Small intestine (tissue), 7 donors: ENCODE results near the gene FGF14. TPM values are rescaled to one million over a fixed set of nuclear protein-coding genes. Genes with fewer than 3 reads are reported as not detected.
"Not testable (repeated sequence)": the region's sequence is repeated elsewhere in the genome, so short reads cannot be mapped to it uniquely, and the experiment has no call there.

Source experiments
- DNase-seq, 2 donors: peaks; one replicate each; pipeline versions ENCODE4 v3.0.0 to v3.0.0-alpha.2; 2013
- FAIRE-seq: peaks from 2 replicates; lab custom pipeline; 2012; peaks lifted over from hg19 to GRCh38; lab: Jason Lieb, UNC
- H3K27ac ChIP-seq, 3 donors: one replicate each; pipeline ENCODE4 v1.5.1; 2013; ENCODE audit warnings: low read length in 2 of 3, mild to moderate bottlenecking in 2 of 3, control low read depth in 1 of 3, inconsistent platforms in 1 of 3, low read depth in 1 of 3, moderate library complexity in 1 of 3
- H3K27me3 ChIP-seq, 3 donors: one replicate each; pipeline ENCODE4 v1.6.1; 2013; ENCODE audit warnings: low read length in 3 of 3, inconsistent platforms in 1 of 3; ENCODE audit not compliant: control insufficient read depth in 3 of 3, insufficient read depth in 3 of 3
- H3K36me3 ChIP-seq, 3 donors: one replicate each; pipeline ENCODE4 v1.6.1; 2013; ENCODE audit warnings: low read length in 3 of 3, inconsistent platforms in 1 of 3, low read depth in 1 of 3, mild to moderate bottlenecking in 1 of 3, moderate library complexity in 1 of 3; ENCODE audit not compliant: control insufficient read depth in 3 of 3, insufficient read depth in 2 of 3
- H3K4me1 ChIP-seq, 3 donors: one replicate each; pipeline ENCODE4 v1.6.1; 2013; ENCODE audit warnings: low read length in 2 of 3, inconsistent platforms in 1 of 3, low read depth in 1 of 3, mild to moderate bottlenecking in 1 of 3, moderate library complexity in 1 of 3; ENCODE audit not compliant: control insufficient read depth in 3 of 3, insufficient read depth in 2 of 3
- H3K4me3 ChIP-seq, 3 donors: one replicate each; pipeline ENCODE4 v1.5.1; 2013; ENCODE audit warnings: low read length in 3 of 3, control low read depth in 1 of 3, inconsistent platforms in 1 of 3, low read depth in 1 of 3, mild to moderate bottlenecking in 1 of 3, moderate library complexity in 1 of 3
- H3K9me3 ChIP-seq, 2 donors: one replicate each; pipeline ENCODE4 v1.6.1; 2013; ENCODE audit warnings: low read depth in 1 of 2, low read length in 1 of 2; ENCODE audit not compliant: control insufficient read depth in 2 of 2, insufficient read depth in 1 of 2
- WGBS, 3 donors: extraction: QIAGEN DNeasy Blood & Tissue Kit; methylation state at CpG; one replicate each; pipeline ENCODE4 v1.1.7; 2013; 5-methylcytosine and 5-hydroxymethylcytosine counted together
- polyA plus RNA-seq, 4 donors: library from polyadenylated mRNA; stranded (reverse) in 3 of 4; unstranded in 1 of 4; fragments of 200-250 nt in 3 of 4; fragments of 120-200 nt in 1 of 4; gene quantifications; one replicate each; pipeline versions ENCODE4 v1.2.1 to v1.2.3, GENCODE V29; 2013
- donor health status: healthy with polysubstance abuse.
- donor health status: control.
- donor health status: control.
- donor health status: Bipolar disorder and iron deficiency.
- donor health status: healthy.

Gene FGF14
- polyA plus RNA-seq, 4 donors: under 0.01 to 0.74 (median 0.31) TPM; not detected in 1

GRCh38 chr13:102100234-102100633 is 301.6 kb downstream of the FGF14 start:
- FAIRE-seq: no peak

GRCh38 chr13:102097708-102098107 is 304.1 kb downstream of the FGF14 start:
- Histone ChIP-seq H3K4me1 (no peaks in the 10 kb centered on the region), H3K27me3 (no peaks in the 10 kb centered on the region), H3K27ac (no peak overlapping the region), H3K4me3 (no peak overlapping the region), H3K9me3 (peaks cover 0 to 2% of the 10 kb centered on the region in 2 donors), H3K36me3 (no peaks in the 10 kb centered on the region)
- DNase-seq (no peak), FAIRE-seq (no peak)
- 31 to 35% (median 32%) methylated on average over 5 of the region's 5 CpGs for WGBS, 3 donors

More at GRCh38 chr13:102100234-102100633, 301.6 kb downstream of the FGF14 start:
- H3K9me3 ChIP-seq: peaks cover 0 to 2% of the 10 kb centered on the region in 2 donors
- no peaks in the 10 kb centered on the region for H3K27me3 ChIP-seq
- H3K36me3 ChIP-seq: no peaks in the 10 kb centered on the region
- no peak overlapping the region for H3K27ac ChIP-seq
- WGBS, 3 donors: 60 to 80% (median 76%) methylated on average over 3 of the region's 3 CpGs
- H3K4me1 ChIP-seq: no peaks in the 10 kb centered on the region
- H3K4me3 ChIP-seq: no peak overlapping the region
- no peak for DNase-seq

GRCh38 chr13:102093288-102093687 is 308.6 kb downstream of the FGF14 start:
- H3K4me1 ChIP-seq, FAIRE-seq, H3K9me3 ChIP-seq, H3K4me3 ChIP-seq, H3K27ac ChIP-seq, H3K36me3 ChIP-seq, DNase-seq, H3K27me3 ChIP-seq: not testable (repeated sequence)

- no peaks in the 10 kb centered on the region for H3K4me1 ChIP-seq
- H3K4me3 ChIP-seq: no peak overlapping the region
- 45 to 51% (median 48%) methylated on average over 3 of the region's 3 CpGs for WGBS, 3 donors
- H3K36me3 ChIP-seq: no peaks in the 10 kb centered on the region
- no peak for FAIRE-seq
- H3K27ac ChIP-seq: no peak overlapping the region
- H3K27me3 ChIP-seq: no peaks in the 10 kb centered on the region
- no peaks in the 10 kb centered on the region for H3K9me3 ChIP-seq
- no peak for DNase-seq
Observed at GRCh38 chr13:102091231-102091630, 310.6 kb downstream of the FGF14 start.

GRCh38 chr13:102090532-102090931 is 311.3 kb downstream of the FGF14 start:
- no peaks in the 10 kb centered on the region for H3K4me1 ChIP-seq
- no peaks in the 10 kb centered on the region for H3K36me3 ChIP-seq
- no peaks in the 10 kb centered on the region for H3K9me3 ChIP-seq
- FAIRE-seq: no peak
- DNase-seq: no peak
- H3K27me3 ChIP-seq: no peaks in the 10 kb centered on the region
- no peak overlapping the region for H3K4me3 ChIP-seq
- no peak overlapping the region for H3K27ac ChIP-seq
- 84 to 91% (median 85%) methylated on average over 8 of the region's 8 CpGs for WGBS, 3 donors

- Histone ChIP-seq H3K4me1 (no peaks in the 10 kb centered on the region), H3K27ac (no peak overlapping the region), H3K9me3 (no peaks in the 10 kb centered on the region), H3K27me3 (no peaks in the 10 kb centered on the region), H3K4me3 (no peak overlapping the region), H3K36me3 (no peaks in the 10 kb centered on the region)
- FAIRE-seq (no peak), DNase-seq (no peak)
Observed at GRCh38 chr13:102089722-102090121, 312.1 kb downstream of the FGF14 start.

- H3K27ac ChIP-seq: no peak overlapping the region
- WGBS, 3 donors: 56 to 58% (median 57%) methylated on average over 2 of the region's 2 CpGs
- DNase-seq: no peak
- no peaks in the 10 kb centered on the region for H3K36me3 ChIP-seq
- FAIRE-seq: no peak
- H3K9me3 ChIP-seq: no peaks in the 10 kb centered on the region
- H3K27me3 ChIP-seq: no peaks in the 10 kb centered on the region
- no peaks in the 10 kb centered on the region for H3K4me1 ChIP-seq
- no peak overlapping the region for H3K4me3 ChIP-seq
Observed at GRCh38 chr13:102089177-102089576, 312.7 kb downstream of the FGF14 start.

- no peaks in the 10 kb centered on the region for H3K27me3 ChIP-seq
- no peak for FAIRE-seq
- no peaks in the 10 kb centered on the region for H3K36me3 ChIP-seq
- H3K27ac ChIP-seq: no peak overlapping the region
- no peak for DNase-seq
- H3K4me3 ChIP-seq: no peak overlapping the region
- H3K4me1 ChIP-seq: no peaks in the 10 kb centered on the region
- no peaks in the 10 kb centered on the region for H3K9me3 ChIP-seq
- 61 to 77% (median 70%) methylated on average over 1 of the region's 1 CpG for WGBS, 3 donors
Observed at GRCh38 chr13:102073251-102073650, 328.6 kb downstream of the FGF14 start.

- FAIRE-seq (no peak), DNase-seq (no peak)
- Histone ChIP-seq H3K27ac (no peak overlapping the region), H3K4me1 (no peaks in the 10 kb centered on the region), H3K4me3 (no peak overlapping the region), H3K9me3 (no peaks in the 10 kb centered on the region), H3K27me3 (no peaks in the 10 kb centered on the region), H3K36me3 (no peaks in the 10 kb centered on the region)
- 84 to 88% (median 86%) methylated on average over 6 of the region's 6 CpGs for WGBS, 3 donors
Observed at GRCh38 chr13:102071711-102072110, 330.1 kb downstream of the FGF14 start.
